Neural cell (in vitro differentiated cells): Measurements from ENCODE around the gene SRSF8.

Experiments
- EP300 ChIP-seq: fragments of 450-650 bp; conservative IDR thresholded peaks from 2 replicates; pipeline ENCODE4 v1.6.1; 2014; ENCODE audit warnings: antibody characterized with exemption, mild to moderate bottlenecking, moderate library complexity; ENCODE audit not compliant: poor library complexity, severe bottlenecking
- MXI1 ChIP-seq: fragments of 450-650 bp; conservative IDR thresholded peaks from 2 replicates; pipeline ENCODE4 v1.6.1; 2014; ENCODE audit warnings: antibody characterized with exemption, mild to moderate bottlenecking; ENCODE audit not compliant: poor library complexity, severe bottlenecking
- POLR2AphosphoS5 ChIP-seq: IDR thresholded peaks from 2 replicates; pipeline ENCODE4 v1.6.1; 2012
- TF ChIP-seq, protein P1 (sequence below): IDR thresholded peaks from 2 replicates; pipeline ENCODE4 v1.6.1; 2012; ENCODE audit warnings: borderline replicate concordance
- TF ChIP-seq, protein P2 (sequence below): fragments of 450-650 bp; IDR thresholded peaks from 2 replicates; pipeline ENCODE4 v1.5.1; 2014; ENCODE audit warnings: antibody characterized with exemption, mild to moderate bottlenecking, moderate library complexity; ENCODE audit not compliant: poor library complexity, severe bottlenecking

DNA sequence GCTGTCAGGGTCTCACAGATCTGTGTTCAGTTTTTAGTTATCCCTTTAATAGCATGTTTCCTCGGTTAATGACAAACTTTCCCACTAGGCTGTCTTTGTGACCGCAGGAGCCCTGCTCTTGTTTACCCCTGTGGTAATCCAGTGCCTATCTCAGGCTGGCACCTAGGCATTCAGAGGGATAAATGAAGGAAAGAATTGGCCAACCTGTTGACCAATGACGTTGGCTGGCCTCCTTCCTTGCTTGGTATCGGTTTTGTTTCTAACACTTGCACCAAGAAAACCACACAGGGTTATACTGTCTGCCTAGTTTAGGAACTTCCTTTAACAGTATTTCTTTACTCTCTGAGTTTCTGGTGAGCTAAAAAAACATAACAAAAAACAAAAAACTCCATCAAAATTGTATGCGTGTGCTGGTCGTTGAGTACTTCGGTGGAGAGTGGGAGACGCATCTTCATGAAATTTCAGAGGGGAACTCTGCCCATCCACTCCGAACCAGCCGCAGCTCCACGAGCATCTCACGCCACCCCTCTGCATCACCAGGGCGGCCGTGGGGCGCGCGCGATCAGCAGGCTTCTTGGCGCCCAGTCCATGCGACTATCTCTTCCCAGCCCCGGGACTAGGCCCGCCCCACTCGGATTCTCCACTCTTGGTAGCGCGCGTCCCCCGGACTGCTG lies 22.4 kb downstream of the SRSF8 start:
- TF ChIP-seq POLR2AphosphoS5 (no peak), MXI1 (no peak), EP300 (no peak)
- TF ChIP-seq, protein P1, sequence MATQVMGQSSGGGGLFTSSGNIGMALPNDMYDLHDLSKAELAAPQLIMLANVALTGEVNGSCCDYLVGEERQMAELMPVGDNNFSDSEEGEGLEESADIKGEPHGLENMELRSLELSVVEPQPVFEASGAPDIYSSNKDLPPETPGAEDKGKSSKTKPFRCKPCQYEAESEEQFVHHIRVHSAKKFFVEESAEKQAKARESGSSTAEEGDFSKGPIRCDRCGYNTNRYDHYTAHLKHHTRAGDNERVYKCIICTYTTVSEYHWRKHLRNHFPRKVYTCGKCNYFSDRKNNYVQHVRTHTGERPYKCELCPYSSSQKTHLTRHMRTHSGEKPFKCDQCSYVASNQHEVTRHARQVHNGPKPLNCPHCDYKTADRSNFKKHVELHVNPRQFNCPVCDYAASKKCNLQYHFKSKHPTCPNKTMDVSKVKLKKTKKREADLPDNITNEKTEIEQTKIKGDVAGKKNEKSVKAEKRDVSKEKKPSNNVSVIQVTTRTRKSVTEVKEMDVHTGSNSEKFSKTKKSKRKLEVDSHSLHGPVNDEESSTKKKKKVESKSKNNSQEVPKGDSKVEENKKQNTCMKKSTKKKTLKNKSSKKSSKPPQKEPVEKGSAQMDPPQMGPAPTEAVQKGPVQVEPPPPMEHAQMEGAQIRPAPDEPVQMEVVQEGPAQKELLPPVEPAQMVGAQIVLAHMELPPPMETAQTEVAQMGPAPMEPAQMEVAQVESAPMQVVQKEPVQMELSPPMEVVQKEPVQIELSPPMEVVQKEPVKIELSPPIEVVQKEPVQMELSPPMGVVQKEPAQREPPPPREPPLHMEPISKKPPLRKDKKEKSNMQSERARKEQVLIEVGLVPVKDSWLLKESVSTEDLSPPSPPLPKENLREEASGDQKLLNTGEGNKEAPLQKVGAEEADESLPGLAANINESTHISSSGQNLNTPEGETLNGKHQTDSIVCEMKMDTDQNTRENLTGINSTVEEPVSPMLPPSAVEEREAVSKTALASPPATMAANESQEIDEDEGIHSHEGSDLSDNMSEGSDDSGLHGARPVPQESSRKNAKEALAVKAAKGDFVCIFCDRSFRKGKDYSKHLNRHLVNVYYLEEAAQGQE = no peak
- TF ChIP-seq, protein P2, sequence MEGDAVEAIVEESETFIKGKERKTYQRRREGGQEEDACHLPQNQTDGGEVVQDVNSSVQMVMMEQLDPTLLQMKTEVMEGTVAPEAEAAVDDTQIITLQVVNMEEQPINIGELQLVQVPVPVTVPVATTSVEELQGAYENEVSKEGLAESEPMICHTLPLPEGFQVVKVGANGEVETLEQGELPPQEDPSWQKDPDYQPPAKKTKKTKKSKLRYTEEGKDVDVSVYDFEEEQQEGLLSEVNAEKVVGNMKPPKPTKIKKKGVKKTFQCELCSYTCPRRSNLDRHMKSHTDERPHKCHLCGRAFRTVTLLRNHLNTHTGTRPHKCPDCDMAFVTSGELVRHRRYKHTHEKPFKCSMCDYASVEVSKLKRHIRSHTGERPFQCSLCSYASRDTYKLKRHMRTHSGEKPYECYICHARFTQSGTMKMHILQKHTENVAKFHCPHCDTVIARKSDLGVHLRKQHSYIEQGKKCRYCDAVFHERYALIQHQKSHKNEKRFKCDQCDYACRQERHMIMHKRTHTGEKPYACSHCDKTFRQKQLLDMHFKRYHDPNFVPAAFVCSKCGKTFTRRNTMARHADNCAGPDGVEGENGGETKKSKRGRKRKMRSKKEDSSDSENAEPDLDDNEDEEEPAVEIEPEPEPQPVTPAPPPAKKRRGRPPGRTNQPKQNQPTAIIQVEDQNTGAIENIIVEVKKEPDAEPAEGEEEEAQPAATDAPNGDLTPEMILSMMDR = no peak
